ENCODE measurements around the gene COA8. TPM values are rescaled to one million over a fixed set of nuclear protein-coding genes. Genes with fewer than 3 reads are reported as not detected.

The COA8 gene
- total RNA-seq, 4 donors from 2014 or later = 25.9 to 50.4 (median 33.6) TPM

- Histone ChIP-seq H3K4me3 (replicated peaks in 1 of 3) (peak overlapping the region in 1 of 3 donors; percentile 66), H3K4me1 (peaks cover 59 to 63% of the 10 kb centered on the region in 2 donors), H3K36me3 (no peaks in the 10 kb centered on the region), H3K27ac (peak overlapping the region; percentile 70 to 98 (median 94)), H3K9me3 (no peaks in the 10 kb centered on the region), H3K27me3 (no peaks in the 10 kb centered on the region)
- TF ChIP-seq CTCF (IDR thresholded peaks at IDR 0.05) (no peak), POLR2A (IDR thresholded peaks at IDR 0.05) (no peak)
- WGBS, 2 donors = 49 to 58% methylated on average over 2 to 10 of the region's 10 CpGs
- DNase-seq = no peak
- intact Hi-C loops (cut with DNase I) = no loop called here
Measured at GRCh38 chr14:103520269-103520656, 42.5 kb upstream of the COA8 start.

GRCh38 chr14:103520657-103521437 lies 41.9 kb upstream of the COA8 start:
- no peaks in the 10 kb centered on the region for H3K27me3 ChIP-seq
- DNase-seq = peak; percentile 92 to 97
- H3K4me3 ChIP-seq (replicated peaks in 1 of 3) = peak overlapping the region; percentile 16 to 74 (median 66)
- H3K27ac ChIP-seq = peak overlapping the region; percentile 70 to 98 (median 94)
- WGBS, 2 donors = 2 to 5% methylated on average over 14 of the region's 66 CpGs
- H3K9me3 ChIP-seq = no peaks in the 10 kb centered on the region
- intact Hi-C loops (cut with DNase I) = no loop called here
- TF ChIP-seq CTCF (IDR thresholded peaks at IDR 0.05) (peak in 5 of 6 experiments; percentile 17 to 66 (median 54)), POLR2A (IDR thresholded peaks at IDR 0.05) (peak; percentile 30 to 66)
- peaks cover 53 to 57% of the 10 kb centered on the region in 2 donors for H3K4me1 ChIP-seq
- H3K36me3 ChIP-seq = no peaks in the 10 kb centered on the region

DNA sequence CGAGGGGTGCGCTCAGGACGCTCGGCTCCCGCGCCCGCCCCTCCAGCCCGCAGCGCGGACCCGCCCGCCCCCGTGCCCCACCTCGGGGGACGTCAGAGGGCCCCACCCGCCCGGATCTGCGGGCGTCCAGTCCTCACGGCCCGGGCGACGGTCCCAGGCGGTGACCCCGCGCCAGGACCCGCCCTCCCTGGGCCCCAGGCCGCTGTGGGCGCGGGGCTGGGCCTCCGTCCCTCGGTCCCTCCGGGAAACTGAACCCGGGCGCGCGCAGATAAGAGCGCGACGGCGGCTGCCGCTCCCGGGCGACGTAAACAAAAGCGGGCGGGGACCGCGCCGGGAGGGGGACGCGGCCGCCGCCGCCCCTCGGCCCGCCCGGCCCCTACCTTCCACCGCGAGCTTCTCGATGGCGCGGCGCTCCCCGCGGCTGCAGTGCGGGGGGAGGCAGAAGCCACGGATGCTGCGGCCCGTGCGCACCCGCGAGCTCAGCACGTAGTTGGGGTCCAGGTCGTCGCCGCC lies 41.3 kb upstream of the COA8 start:
- peak overlapping the region; percentile 70 to 98 (median 94) for H3K27ac ChIP-seq
- H3K4me1 ChIP-seq = peaks cover 47 to 52% of the 10 kb centered on the region in 2 donors
- WGBS, 2 donors = no CpG with 5 or more reads among the region's 77 CpGs
- peak overlapping the region; percentile 16 to 74 (median 66) for H3K4me3 ChIP-seq (replicated peaks in 1 of 3)
- intact Hi-C loops (cut with DNase I) = no loop called here
- no peaks in the 10 kb centered on the region for H3K9me3 ChIP-seq
- no peaks in the 10 kb centered on the region for H3K27me3 ChIP-seq
- no peaks in the 10 kb centered on the region for H3K36me3 ChIP-seq
- DNase-seq = no peak
- TF ChIP-seq CTCF (IDR thresholded peaks at IDR 0.05) (no peak), POLR2A (IDR thresholded peaks at IDR 0.05) (no peak)

DNA sequence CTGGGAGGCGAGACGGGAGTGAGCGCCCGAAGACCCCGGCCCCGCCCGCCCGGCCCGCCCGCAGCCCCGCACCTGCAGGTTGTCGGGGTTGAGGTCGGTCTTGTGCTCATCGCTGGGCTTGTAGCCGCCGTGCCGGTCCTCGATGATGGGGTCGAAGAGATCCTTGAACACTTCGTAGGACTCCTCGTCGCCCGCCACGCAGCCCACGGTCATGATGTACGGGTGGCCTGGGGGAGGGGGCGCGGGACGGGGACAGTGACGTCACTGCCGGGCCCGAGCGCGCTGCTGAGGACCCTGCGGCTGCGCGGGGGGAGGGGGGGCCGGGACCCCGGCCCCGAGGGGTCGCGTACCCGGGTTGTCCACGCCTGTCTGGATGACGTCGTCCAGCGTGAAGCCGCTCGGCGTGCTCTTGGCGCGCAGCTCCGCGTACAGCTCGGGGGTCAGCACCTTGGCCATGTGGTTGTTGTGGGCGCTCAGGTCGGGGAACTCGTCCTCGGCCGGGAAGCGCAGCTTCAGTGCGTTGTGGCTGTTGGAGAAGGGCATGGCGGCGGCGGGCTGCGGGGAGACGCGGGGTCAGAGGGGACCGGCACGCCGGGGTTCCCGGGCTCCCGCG lies 40.7 kb upstream of the COA8 start:
- peaks cover 43 to 47% of the 10 kb centered on the region in 2 donors for H3K4me1 ChIP-seq
- peak overlapping the region; percentile 70 to 98 (median 94) for H3K27ac ChIP-seq
- DNase-seq = peak; percentile 51 to 54
- no peaks in the 10 kb centered on the region for H3K27me3 ChIP-seq
- intact Hi-C loops (cut with DNase I) = no loop called here
- WGBS, 2 donors = no CpG with 5 or more reads among the region's 74 CpGs
- no peaks in the 10 kb centered on the region for H3K36me3 ChIP-seq
- TF ChIP-seq CTCF (IDR thresholded peaks at IDR 0.05) (no peak), POLR2A (IDR thresholded peaks at IDR 0.05) (no peak)
- peak overlapping the region in 2 of 3 donors; percentile 66 to 74 for H3K4me3 ChIP-seq (replicated peaks in 1 of 3)
- no peaks in the 10 kb centered on the region for H3K9me3 ChIP-seq
